ENCODE measurements around the gene E4F1.

DNA sequence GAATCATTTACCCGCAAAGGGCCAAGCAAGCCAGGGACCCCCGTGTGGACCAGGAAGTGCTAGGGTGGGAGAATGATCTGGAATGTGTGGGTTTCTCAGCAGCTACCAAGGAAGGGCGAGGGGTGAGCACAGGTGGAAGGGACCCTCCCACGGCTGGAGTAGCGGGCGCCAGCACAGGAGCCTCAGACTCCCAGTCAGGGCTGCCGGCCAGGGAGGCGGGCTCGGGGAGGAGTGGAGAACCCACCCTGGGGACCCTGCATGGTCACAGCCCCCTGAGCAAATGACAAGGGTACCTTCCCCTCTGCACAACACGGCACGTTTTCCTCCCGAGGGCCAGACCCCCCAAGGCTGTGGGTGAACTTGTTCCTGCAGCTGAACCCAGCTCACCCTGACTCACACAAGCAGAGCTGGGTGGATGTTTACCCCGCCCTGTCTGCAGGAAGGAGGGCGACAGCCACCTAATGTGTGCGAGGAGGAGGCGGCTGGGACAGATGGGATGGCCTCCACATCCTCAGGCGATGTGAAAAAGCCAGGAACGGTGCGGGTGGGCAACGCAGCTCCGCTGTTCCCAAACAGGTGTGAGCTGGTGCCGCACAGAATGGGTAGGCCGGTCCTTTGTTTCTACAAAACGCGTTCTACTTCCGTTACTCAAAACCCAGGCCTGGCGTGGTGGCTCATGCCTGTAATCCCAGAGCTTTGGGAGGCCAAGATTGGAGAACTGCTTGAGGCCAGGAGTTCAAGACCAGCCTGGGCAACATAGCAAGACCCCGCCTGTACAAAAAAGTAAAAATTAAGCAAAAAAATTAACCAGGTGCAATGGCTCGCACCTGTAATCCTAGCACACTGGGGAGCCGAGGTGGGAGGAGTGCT lies 21.8 kb downstream of the E4F1 start:
- TF ChIP-seq CTCF (conservative IDR thresholded peaks at IDR 0.05; ENCODE audit: low read depth, low read length) (no peak), EZH2 (IDR thresholded peaks at IDR 0.05; ENCODE audit: borderline replicate concordance, low read depth, low read length, poor library complexity, severe bottlenecking) (no peak)
